Measurements from ENCODE around the gene TLR8.
A peak's percentile ranks its signal among the peaks of the same experiment; 100 is the strongest.
"Not testable (repeated sequence)": the region's sequence is repeated elsewhere in the genome, so short reads cannot be mapped to it uniquely, and the experiment has no call there.

The TLR8 gene

DNA sequence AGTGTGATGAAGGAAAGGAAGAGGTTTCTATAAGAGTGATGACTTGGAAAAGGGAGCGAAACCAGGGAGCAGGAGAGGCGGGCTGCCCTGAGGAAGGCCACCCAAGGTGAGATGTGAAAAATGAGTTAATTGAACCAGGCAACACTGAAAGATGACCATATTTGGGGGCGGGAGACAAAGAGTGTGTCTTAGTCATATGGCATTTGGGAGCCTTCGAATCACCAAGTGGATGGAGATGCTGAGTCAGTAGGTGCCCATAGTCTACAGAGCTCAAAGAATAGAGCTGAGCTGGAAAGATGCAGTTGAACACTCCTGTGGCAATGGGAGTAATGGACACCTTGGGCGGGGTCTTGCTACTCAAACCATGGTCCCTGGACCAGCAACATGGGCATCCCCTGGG, 8.3 kb upstream of the TLR8 start:
- DNase-seq: no peak

DNA sequence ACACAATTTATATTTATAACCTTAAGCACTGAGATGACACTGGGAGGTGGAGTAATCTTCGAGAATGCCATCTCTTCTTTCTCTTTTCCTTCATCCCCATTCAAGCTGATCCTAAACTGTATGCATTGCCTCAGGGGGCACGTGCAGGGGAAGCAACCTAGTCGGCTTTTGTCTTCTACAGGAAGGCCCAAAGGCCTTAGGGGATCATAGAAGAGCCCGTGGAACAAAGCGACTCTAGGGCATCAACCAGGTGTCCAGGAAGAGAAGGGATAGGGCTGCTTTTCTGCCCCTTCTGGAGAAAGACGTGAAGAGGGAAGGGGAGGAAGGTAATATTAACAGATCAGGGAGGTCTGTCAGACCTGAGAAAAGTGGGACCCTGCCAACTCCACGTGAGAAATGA, 6.9 kb upstream of the TLR8 start:
- no peak for DNase-seq

DNA sequence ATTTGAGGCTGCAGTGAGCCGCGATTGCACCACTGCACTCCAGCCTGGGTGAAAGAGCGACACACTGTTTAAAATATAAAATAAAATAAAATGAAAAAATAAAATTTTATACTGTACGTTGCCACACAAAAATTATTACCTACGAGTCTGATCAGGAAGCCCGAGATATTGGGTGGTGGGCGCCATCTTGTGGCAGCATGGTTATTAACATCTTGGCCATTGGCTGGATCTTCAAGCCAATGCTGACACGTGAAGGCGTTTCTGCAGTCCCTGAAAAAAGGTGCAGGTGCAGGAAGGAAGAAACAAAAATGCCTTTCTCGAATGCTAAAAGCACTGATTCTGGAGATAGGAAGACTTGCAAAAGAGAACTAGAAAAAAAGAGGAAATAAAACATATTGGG, 4.9 kb upstream of the TLR8 start:
- peak; percentile 82 for DNase-seq

DNA sequence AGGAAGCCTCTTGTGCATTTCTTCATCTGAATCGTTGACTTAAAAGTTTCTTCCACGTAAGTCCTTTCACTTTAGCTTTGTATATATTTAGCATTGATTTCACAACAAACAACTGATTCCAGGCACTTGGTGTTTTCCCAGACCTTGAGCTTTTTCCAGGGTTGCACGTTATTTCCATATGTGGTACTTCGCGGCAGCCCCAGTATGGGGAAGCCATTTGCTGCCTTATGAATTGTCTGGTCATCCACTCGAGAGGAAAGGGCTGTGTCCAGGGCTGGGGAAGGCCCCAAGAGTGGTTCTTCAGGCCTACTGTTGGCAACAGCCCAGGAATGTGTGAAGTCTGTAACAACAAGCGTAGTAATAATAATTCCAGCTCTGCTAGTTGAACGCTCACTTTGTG, 2.8 kb upstream of the TLR8 start:
- DNase-seq: no peak

DNA sequence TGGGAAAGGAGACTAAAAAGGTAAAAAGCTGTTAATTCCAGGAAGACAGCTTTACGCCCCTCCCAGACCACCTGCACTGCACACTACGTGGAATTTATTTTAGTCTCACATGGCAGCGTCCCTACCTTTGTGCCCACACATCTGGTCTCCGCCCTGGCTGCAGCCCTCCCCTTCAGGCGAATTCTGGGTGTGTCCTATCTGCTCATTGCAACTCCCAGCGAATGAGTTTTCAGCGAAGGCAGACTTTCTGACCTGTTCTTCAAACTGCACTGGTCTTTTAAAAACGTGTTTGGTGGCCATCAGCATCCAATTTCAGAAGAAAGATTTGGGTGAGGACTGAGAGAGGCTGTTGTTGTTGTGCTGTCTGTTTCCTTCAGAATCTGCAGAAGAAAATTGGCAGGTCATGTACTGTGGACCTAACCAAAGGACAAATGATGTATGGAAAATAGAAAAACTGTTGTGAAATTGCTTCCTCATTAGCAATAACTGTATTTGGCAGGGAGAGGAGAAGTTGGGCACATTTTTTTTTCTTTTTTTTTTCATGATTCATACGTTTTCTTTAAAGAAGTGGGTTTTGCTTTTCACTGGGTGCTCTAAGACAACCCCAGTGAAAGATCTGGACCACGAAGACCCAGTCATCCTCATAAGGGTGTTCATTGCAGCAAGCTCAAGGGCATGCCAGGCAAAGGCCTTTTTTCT, 4.2 kb downstream of the TLR8 start:
- DNase-seq: no peak

DNA sequence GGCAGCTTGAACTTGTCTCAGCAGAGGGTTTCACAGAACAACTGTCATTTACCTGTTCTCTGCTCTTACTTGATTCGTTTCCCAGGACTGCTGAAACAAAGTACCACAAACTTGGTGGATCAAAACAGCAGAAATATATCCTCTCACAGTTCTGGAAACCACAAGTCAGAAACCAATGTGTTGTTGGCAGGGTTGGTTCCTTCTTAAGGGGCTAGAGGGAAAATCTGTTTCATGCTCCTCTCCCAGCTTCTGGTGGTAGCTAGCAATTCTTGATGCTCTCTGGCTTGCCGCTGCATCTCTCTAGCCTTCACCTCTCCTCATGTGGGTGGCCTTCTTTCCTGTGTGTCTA, 4.7 kb downstream of the TLR8 start:
- no peak for DNase-seq

DNA sequence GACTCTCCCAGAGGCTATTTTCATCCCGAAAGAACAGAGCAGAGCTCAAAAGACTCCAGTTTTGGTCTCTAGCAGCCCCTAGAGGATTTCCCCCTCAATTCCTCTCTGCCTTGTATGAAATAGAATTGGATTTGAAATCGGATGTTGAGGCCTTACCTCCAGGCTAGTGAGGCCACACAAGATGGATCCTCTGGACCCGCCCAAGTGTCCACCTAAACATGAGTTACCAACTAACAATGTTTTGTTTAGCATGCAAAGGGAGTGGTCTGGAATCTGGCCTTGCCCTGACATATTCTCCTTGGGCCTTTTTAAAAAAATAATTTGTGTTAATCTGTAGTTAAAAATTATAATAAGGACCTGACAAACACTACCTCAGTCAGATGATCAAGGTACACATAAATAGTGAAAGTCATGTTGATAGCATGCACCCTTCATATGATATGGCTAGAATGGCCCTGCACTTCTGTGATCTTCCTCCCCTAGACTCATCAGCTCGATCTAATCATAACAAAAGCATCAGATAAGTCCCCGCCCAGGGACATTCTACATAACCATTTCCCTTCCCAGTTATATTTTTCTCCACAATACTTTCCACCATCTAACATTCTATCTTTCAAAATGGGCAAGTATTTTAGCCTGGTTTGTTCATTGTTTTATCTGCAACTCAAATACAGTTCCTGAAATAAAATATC, 6.5 kb downstream of the TLR8 start:
- no peak for DNase-seq

DNA sequence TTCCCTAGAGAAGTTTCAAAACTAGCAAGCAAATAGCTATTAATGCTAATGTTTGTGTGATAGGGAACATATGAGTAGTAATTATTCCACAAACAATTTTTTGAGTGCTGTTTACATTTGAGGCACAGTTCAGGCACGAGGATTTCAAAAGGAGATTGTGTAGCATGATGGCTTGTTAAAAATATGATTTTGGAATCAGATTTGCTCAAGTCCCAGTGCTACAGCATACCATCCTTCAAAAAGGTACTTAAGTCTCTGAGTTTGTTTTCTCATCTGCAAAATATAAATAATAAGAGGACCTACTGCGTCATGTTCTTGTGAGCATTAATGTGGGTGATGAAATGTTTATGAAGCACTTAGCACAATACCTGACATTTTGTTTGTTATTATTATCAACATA, 11.3 kb downstream of the TLR8 start:
- DNase-seq: no peak

DNA sequence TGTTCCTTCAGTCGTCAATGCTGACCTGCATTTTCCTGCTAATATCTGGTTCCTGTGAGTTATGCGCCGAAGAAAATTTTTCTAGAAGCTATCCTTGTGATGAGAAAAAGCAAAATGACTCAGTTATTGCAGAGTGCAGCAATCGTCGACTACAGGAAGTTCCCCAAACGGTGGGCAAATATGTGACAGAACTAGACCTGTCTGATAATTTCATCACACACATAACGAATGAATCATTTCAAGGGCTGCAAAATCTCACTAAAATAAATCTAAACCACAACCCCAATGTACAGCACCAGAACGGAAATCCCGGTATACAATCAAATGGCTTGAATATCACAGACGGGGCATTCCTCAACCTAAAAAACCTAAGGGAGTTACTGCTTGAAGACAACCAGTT, 12.6 kb downstream of the TLR8 start:
- no peak for DNase-seq

DNA sequence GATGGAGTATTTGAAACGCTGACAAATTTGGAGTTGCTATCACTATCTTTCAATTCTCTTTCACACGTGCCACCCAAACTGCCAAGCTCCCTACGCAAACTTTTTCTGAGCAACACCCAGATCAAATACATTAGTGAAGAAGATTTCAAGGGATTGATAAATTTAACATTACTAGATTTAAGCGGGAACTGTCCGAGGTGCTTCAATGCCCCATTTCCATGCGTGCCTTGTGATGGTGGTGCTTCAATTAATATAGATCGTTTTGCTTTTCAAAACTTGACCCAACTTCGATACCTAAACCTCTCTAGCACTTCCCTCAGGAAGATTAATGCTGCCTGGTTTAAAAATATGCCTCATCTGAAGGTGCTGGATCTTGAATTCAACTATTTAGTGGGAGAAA, 13.2 kb downstream of the TLR8 start:
- DNase-seq: no peak

DNA sequence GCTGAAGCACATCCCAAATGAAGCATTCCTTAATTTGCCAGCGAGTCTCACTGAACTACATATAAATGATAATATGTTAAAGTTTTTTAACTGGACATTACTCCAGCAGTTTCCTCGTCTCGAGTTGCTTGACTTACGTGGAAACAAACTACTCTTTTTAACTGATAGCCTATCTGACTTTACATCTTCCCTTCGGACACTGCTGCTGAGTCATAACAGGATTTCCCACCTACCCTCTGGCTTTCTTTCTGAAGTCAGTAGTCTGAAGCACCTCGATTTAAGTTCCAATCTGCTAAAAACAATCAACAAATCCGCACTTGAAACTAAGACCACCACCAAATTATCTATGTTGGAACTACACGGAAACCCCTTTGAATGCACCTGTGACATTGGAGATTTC, 14.6 kb downstream of the TLR8 start:
- no peak for DNase-seq

DNA sequence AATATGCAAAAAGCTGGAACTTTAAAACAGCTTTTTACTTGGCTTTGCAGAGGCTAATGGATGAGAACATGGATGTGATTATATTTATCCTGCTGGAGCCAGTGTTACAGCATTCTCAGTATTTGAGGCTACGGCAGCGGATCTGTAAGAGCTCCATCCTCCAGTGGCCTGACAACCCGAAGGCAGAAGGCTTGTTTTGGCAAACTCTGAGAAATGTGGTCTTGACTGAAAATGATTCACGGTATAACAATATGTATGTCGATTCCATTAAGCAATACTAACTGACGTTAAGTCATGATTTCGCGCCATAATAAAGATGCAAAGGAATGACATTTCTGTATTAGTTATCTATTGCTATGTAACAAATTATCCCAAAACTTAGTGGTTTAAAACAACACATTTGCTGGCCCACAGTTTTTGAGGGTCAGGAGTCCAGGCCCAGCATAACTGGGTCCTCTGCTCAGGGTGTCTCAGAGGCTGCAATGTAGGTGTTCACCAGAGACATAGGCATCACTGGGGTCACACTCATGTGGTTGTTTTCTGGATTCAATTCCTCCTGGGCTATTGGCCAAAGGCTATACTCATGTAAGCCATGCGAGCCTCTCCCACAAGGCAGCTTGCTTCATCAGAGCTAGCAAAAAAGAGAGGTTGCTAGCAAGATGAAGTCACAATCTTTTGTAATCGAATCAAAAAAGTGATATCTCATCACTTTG, 15.6 kb downstream of the TLR8 start:
- no peak for DNase-seq

DNA sequence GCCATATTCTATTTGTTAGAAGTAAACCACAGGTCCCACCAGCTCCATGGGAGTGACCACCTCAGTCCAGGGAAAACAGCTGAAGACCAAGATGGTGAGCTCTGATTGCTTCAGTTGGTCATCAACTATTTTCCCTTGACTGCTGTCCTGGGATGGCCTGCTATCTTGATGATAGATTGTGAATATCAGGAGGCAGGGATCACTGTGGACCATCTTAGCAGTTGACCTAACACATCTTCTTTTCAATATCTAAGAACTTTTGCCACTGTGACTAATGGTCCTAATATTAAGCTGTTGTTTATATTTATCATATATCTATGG, 16.1 kb downstream of the TLR8 start:
- DNase-seq: no peak

DNA sequence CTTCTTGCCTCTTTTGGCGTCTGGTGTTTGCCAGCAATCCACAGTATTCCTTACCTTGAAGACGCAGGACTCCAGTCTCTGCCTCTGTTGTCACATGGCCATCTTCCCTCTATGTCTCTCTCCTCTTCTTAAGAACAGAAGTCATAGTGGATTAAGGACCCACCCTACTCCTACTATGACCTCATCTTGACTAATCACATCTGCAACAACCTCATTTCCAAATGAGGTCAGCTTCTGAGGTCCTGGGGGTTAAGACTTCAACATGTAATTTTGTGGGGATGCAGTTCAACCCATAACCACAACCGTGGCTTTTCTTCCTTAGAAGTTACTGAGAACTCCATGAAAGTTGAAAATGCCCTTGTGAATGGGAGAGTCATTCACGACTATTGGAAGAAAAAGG, 23.3 kb downstream of the TLR8 start:
- no peak for DNase-seq

DNA sequence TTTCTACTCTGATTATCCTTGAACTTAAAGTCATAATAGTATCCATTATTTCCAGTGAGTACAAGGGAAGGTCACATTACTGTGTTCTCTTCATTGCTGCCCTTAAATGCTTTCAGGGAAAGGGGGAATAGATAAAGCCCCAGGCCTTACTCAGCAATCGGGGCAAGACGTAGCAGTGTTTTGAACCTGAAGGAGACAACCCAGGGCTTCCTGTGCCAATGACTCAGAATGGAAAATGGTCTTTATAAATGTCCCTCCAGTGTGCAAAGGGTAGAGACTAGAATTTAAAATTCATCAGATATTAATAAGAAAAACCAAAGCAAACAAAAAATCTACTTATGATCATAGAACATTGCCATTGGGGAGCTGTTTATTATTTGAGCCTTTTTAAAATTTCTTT, 23.7 kb downstream of the TLR8 start:
- DNase-seq: no peak

DNA sequence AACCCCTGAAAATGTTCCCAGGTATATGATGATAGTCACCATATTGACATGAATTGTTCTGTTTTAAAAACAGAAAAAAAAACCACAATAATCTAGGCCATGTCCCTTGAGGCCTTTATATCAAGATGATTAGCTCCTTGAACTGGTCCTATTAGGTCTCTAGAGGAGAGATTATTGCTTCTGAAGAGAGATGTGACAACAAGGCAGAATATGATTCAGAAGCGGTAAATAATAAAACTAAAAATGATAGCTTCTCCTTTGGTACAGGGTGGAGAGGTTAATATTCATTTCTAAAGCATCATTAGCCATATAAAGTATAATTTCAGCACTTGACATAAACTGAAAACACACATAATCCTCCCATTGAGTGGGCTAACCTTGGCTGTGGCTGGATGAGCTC, 25.8 kb downstream of the TLR8 start:
- no peak for DNase-seq

DNA sequence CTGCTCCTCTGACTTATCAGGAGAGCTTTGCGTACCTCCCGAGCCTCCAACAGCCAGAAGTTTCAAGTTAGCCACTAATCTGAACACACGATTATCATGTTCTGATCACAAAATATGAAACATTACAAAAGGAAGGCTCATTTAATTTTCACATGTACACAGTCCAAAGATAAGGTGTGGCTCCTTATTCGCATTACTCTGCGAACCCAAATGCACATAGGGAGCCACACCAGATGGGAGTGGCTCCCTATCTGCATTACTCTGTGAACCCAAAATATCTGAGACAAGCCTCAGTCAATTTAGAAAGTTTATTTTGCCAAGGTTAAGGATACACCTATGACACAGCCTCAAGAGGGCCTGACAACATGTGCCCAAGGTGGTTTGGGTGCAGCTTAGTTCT, 28.4 kb downstream of the TLR8 start:
- DNase-seq: no peak

DNA sequence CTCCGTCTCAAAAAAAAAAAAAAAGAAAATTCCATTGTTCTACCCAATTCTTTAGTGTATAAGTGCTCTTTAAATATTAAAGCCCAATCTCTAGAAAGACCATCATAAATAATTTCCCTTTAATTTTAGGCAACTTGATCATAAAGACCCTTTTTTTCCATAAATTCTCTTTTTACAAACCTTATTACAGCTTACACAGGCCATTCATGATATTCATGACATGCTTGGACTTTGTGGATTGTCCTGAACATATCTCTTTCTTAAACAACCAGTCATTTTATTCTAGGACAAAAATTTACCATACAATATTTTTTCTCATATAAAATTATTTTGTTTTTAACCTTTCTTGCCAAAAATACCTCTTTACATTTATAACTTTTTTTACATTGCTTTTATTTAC, 30.5 kb downstream of the TLR8 start:
- no peak for DNase-seq

DNA sequence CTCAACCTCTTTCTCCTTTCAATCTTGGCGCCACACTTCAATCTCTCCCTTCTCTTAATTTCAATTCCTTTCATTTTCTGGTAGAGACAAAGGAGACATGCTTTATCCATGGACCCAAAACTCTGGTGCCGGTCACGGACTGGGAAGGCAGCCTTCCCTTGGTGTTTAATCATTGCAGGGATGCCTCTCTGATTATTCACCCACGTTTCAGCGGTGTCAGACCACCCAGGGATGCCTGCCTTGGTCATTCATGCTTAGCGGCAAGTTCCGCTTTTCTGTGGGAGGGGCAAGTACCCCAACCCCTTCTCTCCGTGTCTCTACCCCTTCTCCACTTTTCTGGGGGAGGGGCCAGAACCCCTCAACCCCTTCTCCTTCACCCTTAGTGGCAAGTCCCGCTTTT, 34.1 kb downstream of the TLR8 start:
- not testable (repeated sequence) for DNase-seq

DNA sequence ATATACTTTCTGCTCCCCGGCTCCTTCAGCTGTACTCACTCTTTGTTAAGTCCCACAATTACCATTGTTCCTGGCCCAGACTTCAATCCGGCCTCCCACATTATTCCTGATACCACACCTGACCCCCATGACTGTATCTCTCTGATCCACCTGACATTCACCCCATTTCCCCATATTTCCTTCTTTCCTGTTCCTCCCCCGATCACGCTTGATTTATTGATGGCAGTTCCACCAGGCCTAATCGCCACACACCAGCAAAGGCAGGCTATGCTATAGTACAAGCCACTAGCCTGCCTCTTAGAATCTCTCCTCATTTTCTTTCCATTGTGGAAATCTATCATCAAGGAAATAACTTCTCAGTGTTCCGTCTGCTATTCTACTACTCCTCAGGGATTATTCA, 37.2 kb downstream of the TLR8 start:
- DNase-seq: not testable (repeated sequence)

DNA sequence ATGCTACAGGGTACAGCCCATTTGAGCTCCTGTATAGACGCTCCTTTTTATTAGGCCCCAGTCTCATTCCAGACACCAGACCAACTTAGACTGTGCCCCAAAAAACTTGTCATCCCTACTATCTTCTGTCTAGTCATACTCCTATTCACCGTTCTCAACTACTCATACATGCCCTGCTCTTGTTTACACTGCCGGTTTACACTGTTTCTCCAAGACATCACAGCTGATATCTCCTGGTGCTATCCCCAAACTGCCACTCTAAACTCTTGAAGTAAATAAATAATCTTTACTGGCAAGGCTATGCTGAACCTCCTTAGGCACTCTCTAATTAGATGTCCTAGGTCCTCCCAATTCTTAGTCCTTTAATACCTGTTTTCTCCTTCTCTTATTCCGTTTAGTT, 38.0 kb downstream of the TLR8 start:
- DNase-seq: not testable (repeated sequence)

DNA sequence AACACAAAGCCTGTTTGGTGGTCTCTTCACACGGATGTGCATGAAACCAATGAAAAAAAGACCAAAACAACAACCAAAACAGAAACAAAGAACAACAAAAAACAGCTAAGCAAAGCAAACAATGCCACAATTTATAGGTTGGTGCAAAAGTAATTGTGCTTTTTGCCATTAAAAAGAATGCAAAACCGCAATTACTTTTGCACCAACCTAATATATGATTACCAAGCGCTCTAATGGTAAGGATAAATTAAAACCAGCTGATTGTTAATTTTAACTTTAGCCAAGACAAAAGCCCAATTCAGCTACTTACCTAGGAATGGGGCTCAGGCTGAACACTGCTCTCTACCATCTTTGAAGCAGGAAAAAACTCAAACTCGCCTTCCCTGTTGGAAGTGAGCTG, 39.1 kb downstream of the TLR8 start:
- DNase-seq: no peak

DNA sequence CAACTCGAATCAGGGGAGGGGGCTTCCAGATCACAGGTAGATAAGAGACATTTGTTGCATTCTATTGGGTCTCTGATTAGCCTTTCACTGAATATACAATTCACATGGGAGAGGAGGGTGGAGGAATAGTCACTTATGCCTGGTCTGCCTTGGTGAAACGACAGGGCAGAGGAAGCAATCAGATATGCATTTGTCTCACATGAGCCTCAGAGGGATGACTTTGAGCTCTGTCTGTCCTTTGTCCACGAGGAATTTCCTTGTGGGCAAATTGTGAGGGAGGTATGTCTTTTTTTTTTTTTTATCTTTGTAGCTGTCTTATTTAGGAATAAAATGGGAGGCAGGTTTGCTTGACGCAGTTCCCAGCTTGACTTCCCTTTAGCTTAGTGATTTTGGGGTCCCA, 40.0 kb downstream of the TLR8 start:
- DNase-seq: no peak

DNA sequence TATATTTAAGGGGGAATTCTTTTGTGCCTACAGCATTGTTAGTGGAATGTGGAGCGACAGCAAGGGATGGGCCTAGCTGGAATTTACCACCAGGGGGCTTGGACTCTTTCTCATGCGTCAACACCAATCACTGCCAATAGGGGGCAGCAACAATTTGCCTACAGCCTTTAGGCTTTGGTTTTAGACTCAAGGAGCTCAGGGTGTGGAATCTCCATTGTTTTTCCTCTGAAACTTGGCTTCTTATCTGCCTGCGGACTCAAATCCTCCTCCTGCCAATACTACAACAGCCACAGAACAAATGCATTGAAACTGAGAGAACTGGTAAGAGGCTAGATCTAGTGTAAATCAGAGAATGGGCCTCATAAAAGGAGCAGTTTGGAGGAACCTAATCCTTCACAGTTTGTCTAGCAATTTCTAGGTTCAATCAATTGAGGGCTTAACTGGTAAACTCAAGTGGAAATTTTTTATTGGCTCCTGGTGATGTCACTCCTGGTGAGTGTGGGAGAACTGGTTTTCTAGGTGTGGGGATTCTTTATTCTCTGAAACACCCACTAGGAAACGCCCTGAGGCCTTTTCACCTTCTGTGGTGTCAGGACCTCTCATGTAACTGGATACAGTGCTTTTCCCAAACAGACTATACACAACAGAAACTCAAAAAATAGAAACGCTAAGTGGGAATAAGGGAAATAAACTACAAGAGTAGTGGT, 40.6 kb downstream of the TLR8 start:
- peak; percentile 88 for DNase-seq
